Ishikawa (cell line): ENCODE results near the gene BMP7.

ENCODE experiments used
- CEBPB ChIP-seq: IDR thresholded peaks from 2 replicates; pipeline ENCODE4 v1.6.1; 2012
- CREB1 ChIP-seq: IDR thresholded peaks from 2 replicates; pipeline ENCODE4 v1.6.1; 2012; ENCODE audit warnings: low read depth
- EGR1 ChIP-seq: IDR thresholded peaks from 2 replicates; pipeline ENCODE4 v1.6.1; 2012
- EP300 ChIP-seq: IDR thresholded peaks from 2 replicates; pipeline ENCODE4 v1.6.1; 2012; ENCODE audit warnings: borderline replicate concordance
- FOXM1 ChIP-seq: IDR thresholded peaks from 2 replicates; pipeline ENCODE4 v1.6.1; 2012; ENCODE audit warnings: low read depth, borderline replicate concordance
- MAX ChIP-seq: IDR thresholded peaks from 2 replicates; pipeline ENCODE4 v1.6.1; 2012
- NFIC ChIP-seq: IDR thresholded peaks from 2 replicates; pipeline ENCODE4 v1.6.1; 2012
- RAD21 ChIP-seq: IDR thresholded peaks from 2 replicates; pipeline ENCODE4 v1.6.1; 2012; ENCODE audit warnings: low read depth
- REST ChIP-seq: IDR thresholded peaks from 2 replicates; pipeline ENCODE4 v1.6.1; 2012; ENCODE audit warnings: low read depth, mild to moderate bottlenecking
- TAF1 ChIP-seq: IDR thresholded peaks from 2 replicates; pipeline ENCODE4 v1.6.1; 2012; ENCODE audit warnings: low read depth, mild to moderate bottlenecking
- TCF12 ChIP-seq: IDR thresholded peaks from 2 replicates; pipeline ENCODE4 v1.6.1; 2012; ENCODE audit warnings: low read depth
- TEAD4 ChIP-seq: IDR thresholded peaks from 2 replicates; pipeline ENCODE4 v1.6.1; 2012
- USF1 ChIP-seq: IDR thresholded peaks from 2 replicates; pipeline ENCODE4 v1.6.1; 2012
- YY1 ChIP-seq: IDR thresholded peaks from 2 replicates; pipeline ENCODE4 v1.6.1; 2012; ENCODE audit warnings: low read depth
- ZBTB7A ChIP-seq: IDR thresholded peaks from 2 replicates; pipeline ENCODE4 v1.6.1; 2012; ENCODE audit warnings: low read depth

Gene BMP7

GRCh38 chr20:57189713-57190112 lies 76.7 kb downstream of the BMP7 start:
- no peak for TF ChIP-seq USF1
- no peak for TF ChIP-seq MAX
- no peak for TF ChIP-seq TEAD4
- no peak for TF ChIP-seq RAD21
- no peak for TF ChIP-seq EGR1
- TF ChIP-seq TAF1: no peak
- TF ChIP-seq FOXM1: no peak
- TF ChIP-seq TCF12: no peak
- no peak for TF ChIP-seq NFIC
- no peak for TF ChIP-seq EP300
- TF ChIP-seq REST: no peak
- TF ChIP-seq ZBTB7A: no peak
- TF ChIP-seq CEBPB: no peak
- TF ChIP-seq YY1: no peak

- TF ChIP-seq TCF12: no peak
- no peak for TF ChIP-seq MAX
- TF ChIP-seq FOXM1: no peak
- no peak for TF ChIP-seq CEBPB
- no peak for TF ChIP-seq RAD21
- TF ChIP-seq USF1: no peak
- no peak for TF ChIP-seq NFIC
- TF ChIP-seq REST: no peak
- TF ChIP-seq EGR1: no peak
- TF ChIP-seq EP300: no peak
- no peak for TF ChIP-seq TEAD4
- TF ChIP-seq ZBTB7A: no peak
- no peak for TF ChIP-seq YY1
- no peak for TF ChIP-seq TAF1
- TF ChIP-seq CREB1: no peak
Measured at GRCh38 chr20:57188576-57189079, 77.8 kb downstream of the BMP7 start.

- TF ChIP-seq EP300 (no peak), CREB1 (no peak), CEBPB (no peak)
Measured at GRCh38 chr20:57188056-57188455, 78.4 kb downstream of the BMP7 start.

GRCh38 chr20:57187068-57187634 lies 79.3 kb downstream of the BMP7 start:
- no peak for TF ChIP-seq CREB1
- TF ChIP-seq CEBPB: no peak
- TF ChIP-seq TAF1: no peak
- no peak for TF ChIP-seq RAD21
- no peak for TF ChIP-seq NFIC

- TF ChIP-seq TCF12 (no peak), REST (no peak), USF1 (no peak), RAD21 (no peak), TAF1 (no peak), FOXM1 (no peak), EP300 (no peak), ZBTB7A (no peak), EGR1 (no peak), TEAD4 (no peak), NFIC (no peak), MAX (no peak), CREB1 (no peak), YY1 (no peak), CEBPB (no peak)
Measured at GRCh38 chr20:57186192-57186591, 80.2 kb downstream of the BMP7 start.
